PC-9 (cell line): Measurements from ENCODE around the gene MRPS33.
"Not testable (repeated sequence)": the region's sequence is repeated elsewhere in the genome, so short reads cannot be mapped to it uniquely, and the experiment has no call there.

Experiments used
- EZH2 ChIP-seq: fragments of 200-600 bp; sonication (generic); IDR thresholded peaks from 2 replicates; pipeline ENCODE4 v1.8.0; 2017; ENCODE audit warnings: antibody characterized with exemption, low read depth
- TF ChIP-seq, protein P1 (sequence below): fragments of 200-600 bp; sonication (generic); conservative IDR thresholded peaks from 2 replicates; pipeline ENCODE4 v1.6.1; 2017; ENCODE audit warnings: mixed run types, antibody characterized with exemption, mild to moderate bottlenecking, moderate library complexity

DNA sequence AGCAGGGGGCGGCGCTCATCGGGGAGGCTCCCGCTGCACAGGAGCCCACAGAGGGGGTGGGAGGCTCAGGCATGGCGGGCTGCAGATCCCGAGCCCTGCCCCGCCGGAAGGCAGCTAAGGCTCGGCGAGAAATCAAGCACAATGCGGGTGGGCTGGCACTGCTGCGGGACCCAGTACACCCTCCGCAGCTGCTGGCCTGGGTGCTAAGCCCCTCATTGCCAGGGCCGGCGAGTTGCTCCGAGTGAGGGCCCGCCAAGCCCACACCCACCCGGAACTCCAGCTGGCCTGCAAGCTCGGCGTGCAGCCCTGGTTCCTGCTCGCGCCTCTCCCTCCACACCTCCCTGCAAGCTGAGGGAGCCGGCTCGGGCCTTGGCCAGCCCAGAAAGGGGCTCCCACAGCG, 57.8 kb downstream of the MRPS33 start:
- TF ChIP-seq, protein P1, sequence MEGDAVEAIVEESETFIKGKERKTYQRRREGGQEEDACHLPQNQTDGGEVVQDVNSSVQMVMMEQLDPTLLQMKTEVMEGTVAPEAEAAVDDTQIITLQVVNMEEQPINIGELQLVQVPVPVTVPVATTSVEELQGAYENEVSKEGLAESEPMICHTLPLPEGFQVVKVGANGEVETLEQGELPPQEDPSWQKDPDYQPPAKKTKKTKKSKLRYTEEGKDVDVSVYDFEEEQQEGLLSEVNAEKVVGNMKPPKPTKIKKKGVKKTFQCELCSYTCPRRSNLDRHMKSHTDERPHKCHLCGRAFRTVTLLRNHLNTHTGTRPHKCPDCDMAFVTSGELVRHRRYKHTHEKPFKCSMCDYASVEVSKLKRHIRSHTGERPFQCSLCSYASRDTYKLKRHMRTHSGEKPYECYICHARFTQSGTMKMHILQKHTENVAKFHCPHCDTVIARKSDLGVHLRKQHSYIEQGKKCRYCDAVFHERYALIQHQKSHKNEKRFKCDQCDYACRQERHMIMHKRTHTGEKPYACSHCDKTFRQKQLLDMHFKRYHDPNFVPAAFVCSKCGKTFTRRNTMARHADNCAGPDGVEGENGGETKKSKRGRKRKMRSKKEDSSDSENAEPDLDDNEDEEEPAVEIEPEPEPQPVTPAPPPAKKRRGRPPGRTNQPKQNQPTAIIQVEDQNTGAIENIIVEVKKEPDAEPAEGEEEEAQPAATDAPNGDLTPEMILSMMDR: not testable (repeated sequence)
- not testable (repeated sequence) for TF ChIP-seq EZH2
